ENCODE data around the gene ADAMTS9. TPM values are rescaled to one million over a fixed set of nuclear protein-coding genes. Genes with fewer than 3 reads are reported as not detected.
"Not testable (repeated sequence)": the region's sequence is repeated elsewhere in the genome, so short reads cannot be mapped to it uniquely, and the experiment has no call there.

ADAMTS9 gene
- total RNA-seq, 1 donor = 0.54 TPM

DNA sequence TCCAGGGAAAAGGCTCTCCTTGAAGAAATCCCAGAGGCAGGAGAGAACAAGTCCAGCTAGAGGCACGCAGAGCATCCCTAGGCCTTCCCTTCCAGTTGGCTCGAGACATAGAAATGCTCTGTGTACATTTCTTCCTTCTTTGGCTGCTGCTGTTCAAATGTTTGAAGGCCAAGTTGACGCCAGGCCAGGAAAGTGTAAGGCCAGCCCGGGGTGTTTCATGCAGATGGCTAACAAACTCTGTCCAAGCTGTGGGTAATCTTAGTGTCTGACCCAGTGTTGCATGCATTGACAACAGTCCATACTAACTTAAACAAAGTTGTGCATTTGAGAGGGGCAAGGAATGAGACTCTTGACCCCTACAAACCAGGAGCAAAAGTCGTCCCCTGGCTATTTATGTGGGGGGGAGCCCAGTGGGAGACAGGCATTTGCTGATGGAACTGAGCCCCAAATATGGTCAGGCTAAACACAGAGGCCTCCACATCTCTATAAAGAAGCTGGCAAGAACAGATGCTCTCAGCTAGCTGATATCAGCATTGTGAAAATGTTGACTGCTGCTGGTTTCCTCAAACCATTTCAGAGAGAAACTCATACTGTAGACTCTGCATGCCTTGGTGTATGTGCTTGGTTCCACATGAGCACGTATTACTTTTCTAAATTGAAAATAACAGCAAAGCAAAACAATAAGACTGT, 139.5 kb downstream of the ADAMTS9 start:
- H3K4me3 ChIP-seq (ENCODE audit: low read depth, low read length) = no peak overlapping the region
- DNase-seq (ENCODE audit: low read depth) = peak; percentile 87
- TF ChIP-seq, protein P1, sequence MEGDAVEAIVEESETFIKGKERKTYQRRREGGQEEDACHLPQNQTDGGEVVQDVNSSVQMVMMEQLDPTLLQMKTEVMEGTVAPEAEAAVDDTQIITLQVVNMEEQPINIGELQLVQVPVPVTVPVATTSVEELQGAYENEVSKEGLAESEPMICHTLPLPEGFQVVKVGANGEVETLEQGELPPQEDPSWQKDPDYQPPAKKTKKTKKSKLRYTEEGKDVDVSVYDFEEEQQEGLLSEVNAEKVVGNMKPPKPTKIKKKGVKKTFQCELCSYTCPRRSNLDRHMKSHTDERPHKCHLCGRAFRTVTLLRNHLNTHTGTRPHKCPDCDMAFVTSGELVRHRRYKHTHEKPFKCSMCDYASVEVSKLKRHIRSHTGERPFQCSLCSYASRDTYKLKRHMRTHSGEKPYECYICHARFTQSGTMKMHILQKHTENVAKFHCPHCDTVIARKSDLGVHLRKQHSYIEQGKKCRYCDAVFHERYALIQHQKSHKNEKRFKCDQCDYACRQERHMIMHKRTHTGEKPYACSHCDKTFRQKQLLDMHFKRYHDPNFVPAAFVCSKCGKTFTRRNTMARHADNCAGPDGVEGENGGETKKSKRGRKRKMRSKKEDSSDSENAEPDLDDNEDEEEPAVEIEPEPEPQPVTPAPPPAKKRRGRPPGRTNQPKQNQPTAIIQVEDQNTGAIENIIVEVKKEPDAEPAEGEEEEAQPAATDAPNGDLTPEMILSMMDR (IDR thresholded peaks at IDR 0.05; ENCODE audit: insufficient read depth, low read length) = no peak

DNA sequence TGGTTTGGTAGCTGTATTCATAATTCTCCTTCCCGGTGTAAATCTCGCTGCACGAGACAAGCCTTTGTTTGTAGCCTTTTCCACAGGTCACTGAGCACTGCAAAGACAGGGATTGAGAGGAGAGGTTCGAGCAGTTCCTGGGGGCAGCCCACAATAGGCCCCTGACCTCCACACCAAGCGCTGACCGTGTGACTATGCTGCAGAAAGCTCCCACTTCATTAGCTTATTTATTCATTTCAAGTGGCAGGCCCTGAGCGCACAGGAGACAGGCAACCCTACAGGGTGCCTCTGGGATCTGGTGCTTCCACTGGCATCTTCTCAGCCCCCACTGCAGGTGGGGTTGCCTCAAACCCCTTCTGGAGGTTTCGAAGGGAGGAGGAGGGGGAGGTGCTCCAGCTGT, 140.9 kb downstream of the ADAMTS9 start:
- DNase-seq (ENCODE audit: low read depth) = no peak
- no peak overlapping the region for H3K4me3 ChIP-seq (ENCODE audit: low read depth, low read length)
- TF ChIP-seq, protein P1 (IDR thresholded peaks at IDR 0.05; ENCODE audit: insufficient read depth, low read length) = no peak

DNA sequence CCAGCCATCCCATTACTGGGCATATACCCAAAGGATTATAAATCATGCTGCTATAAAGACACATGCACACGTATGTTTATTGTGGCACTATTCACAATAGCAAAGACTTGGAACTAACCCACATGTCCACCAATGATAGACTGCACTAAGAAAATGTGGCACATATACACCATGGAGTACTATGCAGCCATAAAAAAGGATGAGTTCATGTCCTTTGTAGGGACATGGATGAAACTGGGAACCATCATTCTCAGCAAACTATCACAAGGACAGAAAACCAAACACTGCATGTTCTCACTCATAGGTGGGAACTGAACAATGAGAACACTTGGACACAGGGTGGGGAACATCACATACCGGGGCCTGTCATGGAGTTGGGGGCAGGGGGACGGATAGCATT, 142.6 kb downstream of the ADAMTS9 start:
- not testable (repeated sequence) for DNase-seq (ENCODE audit: low read depth); H3K4me3 ChIP-seq (ENCODE audit: low read depth, low read length)

DNA sequence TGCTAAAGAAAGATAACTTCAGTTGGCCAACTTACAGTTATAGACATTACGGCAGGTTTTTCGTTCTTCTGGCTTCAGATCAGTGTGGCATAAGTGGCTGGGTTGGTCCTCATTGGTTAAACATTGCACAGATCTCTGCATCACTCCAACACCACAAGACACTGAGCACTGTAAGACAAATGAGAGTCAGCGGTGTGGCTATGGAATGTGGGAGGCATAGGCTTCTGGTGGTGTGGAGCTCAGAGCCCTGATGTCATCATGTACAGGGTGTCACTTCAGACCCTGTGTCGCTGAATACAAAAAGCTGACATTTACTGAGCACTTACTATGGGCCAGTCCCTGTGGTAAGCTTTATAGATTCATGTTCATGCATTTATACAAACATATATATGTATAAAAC, 146.0 kb downstream of the ADAMTS9 start:
- TF ChIP-seq, protein P1 (IDR thresholded peaks at IDR 0.05; ENCODE audit: insufficient read depth, low read length) = no peak
- no peak for DNase-seq (ENCODE audit: low read depth)
- no peak overlapping the region for H3K4me3 ChIP-seq (ENCODE audit: low read depth, low read length)

DNA sequence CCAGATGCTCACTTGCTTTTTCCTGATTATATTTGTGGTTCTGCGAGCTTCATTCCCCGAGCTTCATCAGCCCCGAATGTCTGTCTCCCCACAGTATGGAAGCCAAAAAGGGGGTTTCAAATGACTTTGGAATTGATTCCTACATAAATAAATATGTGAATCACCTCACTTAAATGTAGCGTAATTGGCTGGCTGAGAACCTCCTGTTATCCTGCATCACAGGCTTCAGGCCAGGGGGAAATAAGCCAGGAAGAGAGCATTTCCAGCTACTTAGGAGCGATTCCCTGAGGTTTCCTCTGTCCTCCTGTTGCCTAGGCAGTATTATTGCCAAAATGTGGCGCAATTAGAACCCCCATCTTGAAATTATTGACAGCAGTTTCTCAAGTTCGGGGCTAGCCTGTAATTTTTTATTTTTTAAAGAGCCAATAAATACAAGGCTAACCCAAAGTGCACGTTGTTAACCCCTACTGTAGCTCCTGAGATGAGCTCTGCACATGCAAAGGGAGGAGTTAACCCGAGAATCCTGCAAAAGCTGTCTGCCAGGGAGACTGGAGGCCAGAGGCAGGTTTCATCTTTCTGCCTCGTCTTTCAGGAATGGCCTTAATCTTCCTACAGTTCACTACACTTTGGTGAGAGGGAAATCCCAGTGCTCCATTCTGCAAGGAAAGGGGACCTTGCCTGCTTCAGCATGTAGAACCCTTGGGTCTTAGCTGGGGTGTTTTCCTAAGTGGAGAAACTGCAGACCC, 148.2 kb downstream of the ADAMTS9 start:
- H3K4me3 ChIP-seq (ENCODE audit: low read depth, low read length) = no peak overlapping the region
- peak; percentile 86 for DNase-seq (ENCODE audit: low read depth)
- TF ChIP-seq, protein P1 (IDR thresholded peaks at IDR 0.05; ENCODE audit: insufficient read depth, low read length) = no peak

DNA sequence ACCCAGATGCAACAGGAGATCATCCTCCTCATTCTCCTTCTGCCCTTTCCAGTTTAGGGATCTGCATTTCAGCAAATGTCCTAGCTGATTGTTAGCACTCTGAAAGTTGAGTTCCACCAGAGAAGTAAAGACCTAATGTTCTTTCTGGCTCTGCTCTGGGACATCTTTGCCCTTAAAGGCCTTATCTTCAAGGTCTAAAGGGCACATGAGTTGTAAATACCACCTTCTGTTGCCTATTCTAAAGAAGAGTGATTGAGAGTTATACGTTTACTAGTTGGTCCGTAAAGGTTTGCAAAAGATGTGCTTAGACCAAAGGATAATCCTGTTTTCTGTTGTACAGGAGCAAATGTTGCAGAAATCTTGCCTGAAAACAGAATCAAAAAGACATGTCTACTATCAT, 151.6 kb downstream of the ADAMTS9 start:
- TF ChIP-seq, protein P1 (IDR thresholded peaks at IDR 0.05; ENCODE audit: insufficient read depth, low read length) = no peak
- DNase-seq (ENCODE audit: low read depth) = no peak

DNA sequence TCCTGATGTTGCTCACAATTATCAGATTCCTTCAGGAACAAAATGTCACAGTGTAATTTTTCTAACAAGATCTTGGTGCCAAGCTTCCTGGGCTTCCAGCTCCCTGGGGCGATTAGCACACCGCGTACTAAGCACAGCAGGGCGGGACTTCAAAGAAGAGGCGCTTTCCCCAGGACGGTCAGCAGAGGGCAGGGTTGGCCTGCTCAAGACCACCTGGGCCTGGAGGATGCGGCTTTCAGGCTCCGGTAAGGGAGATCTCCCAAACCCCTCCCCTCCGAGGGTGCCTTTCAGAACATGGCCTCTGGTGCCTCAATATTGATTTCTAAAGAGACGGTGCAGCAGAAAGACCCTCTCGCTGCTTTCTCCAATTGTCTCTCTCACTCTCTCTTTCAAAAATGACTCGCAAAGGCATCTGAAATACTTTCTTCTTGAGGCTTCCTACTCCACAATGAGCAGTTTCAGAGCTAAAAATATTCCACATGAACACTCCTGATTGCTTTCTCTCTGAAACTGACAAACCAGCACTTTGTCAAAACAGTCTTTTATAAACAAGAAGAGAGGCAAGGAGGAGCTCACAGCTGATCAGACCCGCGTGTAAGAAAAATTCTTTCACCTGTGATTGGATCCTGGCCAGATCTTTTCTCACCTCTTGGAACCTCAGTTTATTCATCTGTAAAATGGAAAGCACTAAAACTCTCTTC, 154.0 kb downstream of the ADAMTS9 start:
- peak overlapping the region; percentile 17 for H3K4me3 ChIP-seq (ENCODE audit: low read depth, low read length)
- TF ChIP-seq, protein P1 (IDR thresholded peaks at IDR 0.05; ENCODE audit: insufficient read depth, low read length) = peak; percentile 90
- peak; percentile 88 for DNase-seq (ENCODE audit: low read depth)

More for the DNA sequence above, 151.6 kb downstream of the ADAMTS9 start:
- no peak overlapping the region for H3K4me3 ChIP-seq (ENCODE audit: low read depth, low read length)
